ENCODE data around the gene DSCAM.

DNA sequence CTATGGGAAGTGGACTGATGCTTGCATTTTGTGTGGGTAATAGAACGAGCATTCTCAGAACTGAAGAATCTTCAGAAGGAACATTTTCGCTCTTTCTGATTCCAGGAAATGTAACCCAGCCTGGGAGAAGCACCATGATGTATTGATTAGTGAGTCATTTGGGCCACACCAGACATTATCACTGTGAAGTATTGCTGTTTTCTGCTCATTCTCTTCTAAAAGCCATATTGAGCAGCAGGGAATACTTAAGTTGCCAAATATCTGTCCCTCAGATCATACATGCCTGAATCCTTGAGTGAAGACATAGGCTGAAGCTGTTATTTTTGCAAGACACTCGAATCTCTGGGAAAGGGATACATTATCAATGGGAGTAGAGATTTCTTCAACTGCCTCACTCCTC lies 766.6 kb downstream of the DSCAM start:
- TF ChIP-seq, protein P1, sequence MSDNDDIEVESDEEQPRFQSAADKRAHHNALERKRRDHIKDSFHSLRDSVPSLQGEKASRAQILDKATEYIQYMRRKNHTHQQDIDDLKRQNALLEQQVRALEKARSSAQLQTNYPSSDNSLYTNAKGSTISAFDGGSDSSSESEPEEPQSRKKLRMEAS (IDR thresholded peaks at IDR 0.05; ENCODE audit: low read depth, low read length), result no peak
- TF ChIP-seq, protein P2, sequence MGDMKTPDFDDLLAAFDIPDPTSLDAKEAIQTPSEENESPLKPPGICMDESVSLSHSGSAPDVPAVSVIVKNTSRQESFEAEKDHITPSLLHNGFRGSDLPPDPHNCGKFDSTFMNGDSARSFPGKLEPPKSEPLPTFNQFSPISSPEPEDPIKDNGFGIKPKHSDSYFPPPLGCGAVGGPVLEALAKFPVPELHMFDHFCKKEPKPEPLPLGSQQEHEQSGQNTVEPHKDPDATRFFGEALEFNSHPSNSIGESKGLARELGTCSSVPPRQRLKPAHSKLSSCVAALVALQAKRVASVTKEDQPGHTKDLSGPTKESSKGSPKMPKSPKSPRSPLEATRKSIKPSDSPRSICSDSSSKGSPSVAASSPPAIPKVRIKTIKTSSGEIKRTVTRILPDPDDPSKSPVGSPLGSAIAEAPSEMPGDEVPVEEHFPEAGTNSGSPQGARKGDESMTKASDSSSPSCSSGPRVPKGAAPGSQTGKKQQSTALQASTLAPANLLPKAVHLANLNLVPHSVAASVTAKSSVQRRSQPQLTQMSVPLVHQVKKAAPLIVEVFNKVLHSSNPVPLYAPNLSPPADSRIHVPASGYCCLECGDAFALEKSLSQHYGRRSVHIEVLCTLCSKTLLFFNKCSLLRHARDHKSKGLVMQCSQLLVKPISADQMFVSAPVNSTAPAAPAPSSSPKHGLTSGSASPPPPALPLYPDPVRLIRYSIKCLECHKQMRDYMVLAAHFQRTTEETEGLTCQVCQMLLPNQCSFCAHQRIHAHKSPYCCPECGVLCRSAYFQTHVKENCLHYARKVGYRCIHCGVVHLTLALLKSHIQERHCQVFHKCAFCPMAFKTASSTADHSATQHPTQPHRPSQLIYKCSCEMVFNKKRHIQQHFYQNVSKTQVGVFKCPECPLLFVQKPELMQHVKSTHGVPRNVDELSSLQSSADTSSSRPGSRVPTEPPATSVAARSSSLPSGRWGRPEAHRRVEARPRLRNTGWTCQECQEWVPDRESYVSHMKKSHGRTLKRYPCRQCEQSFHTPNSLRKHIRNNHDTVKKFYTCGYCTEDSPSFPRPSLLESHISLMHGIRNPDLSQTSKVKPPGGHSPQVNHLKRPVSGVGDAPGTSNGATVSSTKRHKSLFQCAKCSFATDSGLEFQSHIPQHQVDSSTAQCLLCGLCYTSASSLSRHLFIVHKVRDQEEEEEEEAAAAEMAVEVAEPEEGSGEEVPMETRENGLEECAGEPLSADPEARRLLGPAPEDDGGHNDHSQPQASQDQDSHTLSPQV (IDR thresholded peaks at IDR 0.05), result no peak
- no peak for TF ChIP-seq TAF1 (IDR thresholded peaks at IDR 0.05; ENCODE audit: borderline replicate concordance, low read depth, low read length)
- TF ChIP-seq RFX5 (IDR thresholded peaks at IDR 0.05; ENCODE audit: low read depth, low read length), result no peak
- no peak for TF ChIP-seq MXI1 (IDR thresholded peaks at IDR 0.05; ENCODE audit: low read depth, low read length)
- no peak for TF ChIP-seq EP300 (IDR thresholded peaks at IDR 0.05; ENCODE audit: borderline replicate concordance in 1 of 2, control insufficient read depth in 1 of 2, low read depth in 2 of 2, low read length in 2 of 2)
- TF ChIP-seq, protein P3, sequence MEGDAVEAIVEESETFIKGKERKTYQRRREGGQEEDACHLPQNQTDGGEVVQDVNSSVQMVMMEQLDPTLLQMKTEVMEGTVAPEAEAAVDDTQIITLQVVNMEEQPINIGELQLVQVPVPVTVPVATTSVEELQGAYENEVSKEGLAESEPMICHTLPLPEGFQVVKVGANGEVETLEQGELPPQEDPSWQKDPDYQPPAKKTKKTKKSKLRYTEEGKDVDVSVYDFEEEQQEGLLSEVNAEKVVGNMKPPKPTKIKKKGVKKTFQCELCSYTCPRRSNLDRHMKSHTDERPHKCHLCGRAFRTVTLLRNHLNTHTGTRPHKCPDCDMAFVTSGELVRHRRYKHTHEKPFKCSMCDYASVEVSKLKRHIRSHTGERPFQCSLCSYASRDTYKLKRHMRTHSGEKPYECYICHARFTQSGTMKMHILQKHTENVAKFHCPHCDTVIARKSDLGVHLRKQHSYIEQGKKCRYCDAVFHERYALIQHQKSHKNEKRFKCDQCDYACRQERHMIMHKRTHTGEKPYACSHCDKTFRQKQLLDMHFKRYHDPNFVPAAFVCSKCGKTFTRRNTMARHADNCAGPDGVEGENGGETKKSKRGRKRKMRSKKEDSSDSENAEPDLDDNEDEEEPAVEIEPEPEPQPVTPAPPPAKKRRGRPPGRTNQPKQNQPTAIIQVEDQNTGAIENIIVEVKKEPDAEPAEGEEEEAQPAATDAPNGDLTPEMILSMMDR (IDR thresholded peaks at IDR 0.05 in 2 of 3, conservative IDR thresholded peaks at IDR 0.05 in 1 of 3; ENCODE audit: control insufficient read depth in 2 of 3, extremely low read depth in 1 of 3, insufficient read depth in 1 of 3, low read depth in 3 of 3, low read length in 3 of 3), result no peak
- TF ChIP-seq CEBPB (IDR thresholded peaks at IDR 0.05; ENCODE audit: borderline replicate concordance in 1 of 2, low read depth in 2 of 2, low read length in 2 of 2), result no peak
- no peak for TF ChIP-seq POLR2AphosphoS5 (IDR thresholded peaks at IDR 0.05; ENCODE audit: low read length)
- TF ChIP-seq BRCA1 (IDR thresholded peaks at IDR 0.05; ENCODE audit: low read depth, low read length), result no peak
- TF ChIP-seq YY1 (IDR thresholded peaks at IDR 0.05; ENCODE audit: low read depth, low read length), result no peak

All from GM12878 (cell line).